T-helper 1 cell treated with Interleukin-12 subunit alpha and Interleukin-12 subunit beta and Interleukin-4 antibody, amounts not matched to agents 30 μg/mL and 1 μg/mL, for 36 hours (primary cell): ENCODE results near the gene FUT4.
"Not testable (repeated sequence)": the region's sequence is repeated elsewhere in the genome, so short reads cannot be mapped to it uniquely, and the experiment has no call there.

Source experiments
- H3K27ac Mint-ChIP-seq: one replicate; pipeline ENCODE4 v1.8.0; 2021; ENCODE audit warnings: mild to moderate bottlenecking, mixed read lengths
- H3K27me3 Mint-ChIP-seq: one replicate; pipeline ENCODE4 v1.8.0; 2021; ENCODE audit warnings: low read depth, mixed read lengths
- H3K36me3 Mint-ChIP-seq: one replicate; pipeline ENCODE4 v1.8.0; 2021; ENCODE audit warnings: low read depth, mixed read lengths
- H3K4me1 Mint-ChIP-seq: one replicate; pipeline ENCODE4 v1.8.0; 2021; ENCODE audit warnings: low read depth, mixed read lengths
- H3K4me3 Mint-ChIP-seq: one replicate; pipeline ENCODE4 v1.8.0; 2021; ENCODE audit warnings: mild to moderate bottlenecking, moderate library complexity, mixed read lengths
- H3K9me3 Mint-ChIP-seq: one replicate; pipeline ENCODE4 v1.8.0; 2021; ENCODE audit warnings: mixed read lengths

The FUT4 gene

GRCh38 chr11:94546886-94547285 is 3.2 kb downstream of the FUT4 start:
- Mint-ChIP-seq H3K36me3 (peaks cover 4% of the 10 kb centered on the region), H3K27ac (no peak overlapping the region), H3K9me3 (no peaks in the 10 kb centered on the region), H3K4me1 (peaks cover 33% of the 10 kb centered on the region), H3K4me3 (no peak overlapping the region), H3K27me3 (no peaks in the 10 kb centered on the region)

GRCh38 chr11:94549146-94549545 is 5.4 kb downstream of the FUT4 start:
- Mint-ChIP-seq H3K9me3 (no peaks in the 10 kb centered on the region), H3K4me1 (peaks cover 23% of the 10 kb centered on the region), H3K27me3 (no peaks in the 10 kb centered on the region), H3K36me3 (peaks cover 4% of the 10 kb centered on the region), H3K27ac (no peak overlapping the region), H3K4me3 (no peak overlapping the region)

GRCh38 chr11:94550513-94550912 is 6.8 kb downstream of the FUT4 start:
- H3K9me3 Mint-ChIP-seq: no peaks in the 10 kb centered on the region
- no peaks in the 10 kb centered on the region for H3K27me3 Mint-ChIP-seq
- H3K4me3 Mint-ChIP-seq: no peak overlapping the region
- no peak overlapping the region for H3K27ac Mint-ChIP-seq
- peaks cover 20% of the 10 kb centered on the region for H3K4me1 Mint-ChIP-seq
- H3K36me3 Mint-ChIP-seq: peaks cover 4% of the 10 kb centered on the region

GRCh38 chr11:94553938-94554337 is 10.2 kb downstream of the FUT4 start:
- H3K27me3 Mint-ChIP-seq: no peaks in the 10 kb centered on the region
- no peak overlapping the region for H3K4me3 Mint-ChIP-seq
- H3K27ac Mint-ChIP-seq: no peak overlapping the region
- no peaks in the 10 kb centered on the region for H3K36me3 Mint-ChIP-seq
- H3K9me3 Mint-ChIP-seq: no peaks in the 10 kb centered on the region
- H3K4me1 Mint-ChIP-seq: peaks cover 2% of the 10 kb centered on the region

GRCh38 chr11:94555752-94556329 is 12.1 kb downstream of the FUT4 start:
- not testable (repeated sequence) for H3K36me3 Mint-ChIP-seq, H3K27me3 Mint-ChIP-seq, H3K4me1 Mint-ChIP-seq, H3K27ac Mint-ChIP-seq, H3K9me3 Mint-ChIP-seq, H3K4me3 Mint-ChIP-seq

- Mint-ChIP-seq H3K27me3 (no peaks in the 10 kb centered on the region), H3K4me1 (no peaks in the 10 kb centered on the region), H3K4me3 (no peak overlapping the region), H3K9me3 (no peaks in the 10 kb centered on the region), H3K27ac (no peak overlapping the region), H3K36me3 (no peaks in the 10 kb centered on the region)
These were observed 13.7 kb downstream of the FUT4 start for GRCh38 chr11:94557421-94557820.

- no peaks in the 10 kb centered on the region for H3K9me3 Mint-ChIP-seq
- H3K4me1 Mint-ChIP-seq: no peaks in the 10 kb centered on the region
These were observed 14.3 kb downstream of the FUT4 start for GRCh38 chr11:94557992-94558391.

GRCh38 chr11:94558468-94558867 is 14.7 kb downstream of the FUT4 start:
- Mint-ChIP-seq H3K27ac (no peak overlapping the region), H3K9me3 (no peaks in the 10 kb centered on the region), H3K4me3 (no peak overlapping the region), H3K36me3 (no peaks in the 10 kb centered on the region), H3K27me3 (no peaks in the 10 kb centered on the region), H3K4me1 (no peaks in the 10 kb centered on the region)

More at GRCh38 chr11:94557992-94558391, 14.3 kb downstream of the FUT4 start:
- H3K4me3 Mint-ChIP-seq: no peak overlapping the region
- no peaks in the 10 kb centered on the region for H3K27me3 Mint-ChIP-seq
- no peaks in the 10 kb centered on the region for H3K36me3 Mint-ChIP-seq
- H3K27ac Mint-ChIP-seq: no peak overlapping the region

GRCh38 chr11:94558932-94559331 is 15.2 kb downstream of the FUT4 start:
- no peaks in the 10 kb centered on the region for H3K36me3 Mint-ChIP-seq
- H3K27me3 Mint-ChIP-seq: no peaks in the 10 kb centered on the region
- H3K27ac Mint-ChIP-seq: no peak overlapping the region
- H3K4me3 Mint-ChIP-seq: no peak overlapping the region
- no peaks in the 10 kb centered on the region for H3K4me1 Mint-ChIP-seq
- H3K9me3 Mint-ChIP-seq: no peaks in the 10 kb centered on the region

GRCh38 chr11:94559361-94559760 is 15.6 kb downstream of the FUT4 start:
- no peak overlapping the region for H3K4me3 Mint-ChIP-seq
- H3K27me3 Mint-ChIP-seq: no peaks in the 10 kb centered on the region
- no peak overlapping the region for H3K27ac Mint-ChIP-seq
- H3K4me1 Mint-ChIP-seq: no peaks in the 10 kb centered on the region
- H3K9me3 Mint-ChIP-seq: no peaks in the 10 kb centered on the region
- H3K36me3 Mint-ChIP-seq: no peaks in the 10 kb centered on the region

- no peaks in the 10 kb centered on the region for H3K36me3 Mint-ChIP-seq
- no peak overlapping the region for H3K27ac Mint-ChIP-seq
- no peaks in the 10 kb centered on the region for H3K9me3 Mint-ChIP-seq
- H3K27me3 Mint-ChIP-seq: no peaks in the 10 kb centered on the region
- no peak overlapping the region for H3K4me3 Mint-ChIP-seq
- H3K4me1 Mint-ChIP-seq: no peaks in the 10 kb centered on the region
These were observed 17.1 kb downstream of the FUT4 start for GRCh38 chr11:94560834-94561233.

GRCh38 chr11:94563176-94563847 is 19.6 kb downstream of the FUT4 start:
- no peaks in the 10 kb centered on the region for H3K36me3 Mint-ChIP-seq
- no peaks in the 10 kb centered on the region for H3K9me3 Mint-ChIP-seq
- H3K27me3 Mint-ChIP-seq: no peaks in the 10 kb centered on the region
- H3K4me1 Mint-ChIP-seq: no peaks in the 10 kb centered on the region
- no peak overlapping the region for H3K27ac Mint-ChIP-seq
- no peak overlapping the region for H3K4me3 Mint-ChIP-seq

- Mint-ChIP-seq H3K27ac (no peak overlapping the region), H3K36me3 (no peaks in the 10 kb centered on the region), H3K4me3 (no peak overlapping the region), H3K27me3 (no peaks in the 10 kb centered on the region), H3K4me1 (no peaks in the 10 kb centered on the region), H3K9me3 (no peaks in the 10 kb centered on the region)
These were observed 20.2 kb downstream of the FUT4 start for GRCh38 chr11:94563848-94564467.

GRCh38 chr11:94567181-94567670 is 23.5 kb downstream of the FUT4 start, which contains the start of gene PIWIL4:
PIWIL4 (plus strand) TSS chr11:94567368; CDS start chr11:94567519, 151 bp downstream.
- Mint-ChIP-seq H3K4me1 (no peaks in the 10 kb centered on the region), H3K27me3 (no peaks in the 10 kb centered on the region), H3K36me3 (no peaks in the 10 kb centered on the region), H3K9me3 (no peaks in the 10 kb centered on the region), H3K4me3 (no peak within 1 kb of the TSS), H3K27ac (no peak within 1 kb of the TSS)

- no peak overlapping the region for H3K27ac Mint-ChIP-seq
- H3K27me3 Mint-ChIP-seq: no peaks in the 10 kb centered on the region
- no peaks in the 10 kb centered on the region for H3K36me3 Mint-ChIP-seq
- no peaks in the 10 kb centered on the region for H3K4me1 Mint-ChIP-seq
- H3K4me3 Mint-ChIP-seq: no peak overlapping the region
- no peaks in the 10 kb centered on the region for H3K9me3 Mint-ChIP-seq
These were observed 24.5 kb downstream of the FUT4 start for GRCh38 chr11:94568200-94568599.
